ENCODE data around the gene MEOX1.

MEOX1 gene

DNA sequence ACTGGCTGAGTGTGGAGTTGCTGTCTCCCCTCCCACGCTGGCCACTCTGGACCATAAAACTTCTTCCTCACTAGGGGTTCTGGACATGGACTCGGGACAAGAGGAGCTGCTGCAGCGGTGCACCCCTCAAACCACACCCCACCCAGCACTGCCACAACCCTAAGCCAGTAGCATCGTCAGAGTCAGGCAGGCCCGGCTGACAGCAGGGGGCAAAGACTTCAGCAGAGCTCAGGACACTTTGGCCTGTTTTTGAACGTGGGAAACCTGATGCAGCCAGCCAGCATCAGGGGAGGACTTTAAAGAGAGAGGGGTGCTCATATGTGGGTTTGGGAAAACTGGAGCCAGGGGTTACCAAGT lies 9.6 kb downstream of the MEOX1 start:
- DNase-seq = no peak

DNA sequence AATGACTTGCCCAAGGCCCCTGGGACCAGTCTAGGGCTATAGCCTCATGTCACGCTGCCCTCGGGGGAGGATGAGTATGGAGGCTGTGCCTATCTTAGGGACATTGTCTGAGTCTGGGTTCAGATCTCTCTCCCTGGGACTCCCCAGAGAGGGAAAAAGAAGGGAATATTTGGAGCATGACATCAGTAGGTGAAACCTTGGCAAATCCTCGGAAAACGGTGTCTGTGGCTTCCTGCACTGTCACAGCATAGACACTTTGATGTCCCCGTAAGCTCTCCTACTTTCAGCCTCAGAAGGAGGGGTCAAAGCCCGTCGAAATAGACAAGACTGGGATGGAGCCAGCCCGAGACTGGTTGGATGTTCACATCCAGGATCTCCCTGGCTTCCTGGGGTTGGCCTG lies 11.3 kb downstream of the MEOX1 start:
- no peak for DNase-seq

DNA sequence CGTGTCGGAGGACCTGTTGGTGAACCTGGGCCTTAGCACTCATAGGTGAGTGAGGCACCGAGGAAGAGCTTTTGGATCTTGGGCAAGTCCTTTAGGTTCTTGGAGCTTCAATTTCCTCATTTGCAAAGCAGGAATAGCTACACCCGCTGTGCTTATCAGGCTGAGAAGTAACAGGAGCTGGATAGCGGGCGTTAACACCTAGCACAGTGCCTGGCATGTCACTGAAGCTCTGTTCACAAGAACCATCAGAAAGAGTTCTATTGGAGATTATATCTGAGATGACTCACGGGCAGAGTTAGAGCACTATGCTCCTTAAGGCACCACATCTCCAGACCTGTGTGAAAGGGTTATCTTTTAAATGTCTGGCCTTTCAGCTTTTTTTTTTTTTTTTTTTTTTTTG lies 12.8 kb downstream of the MEOX1 start:
- DNase-seq = no peak

DNA sequence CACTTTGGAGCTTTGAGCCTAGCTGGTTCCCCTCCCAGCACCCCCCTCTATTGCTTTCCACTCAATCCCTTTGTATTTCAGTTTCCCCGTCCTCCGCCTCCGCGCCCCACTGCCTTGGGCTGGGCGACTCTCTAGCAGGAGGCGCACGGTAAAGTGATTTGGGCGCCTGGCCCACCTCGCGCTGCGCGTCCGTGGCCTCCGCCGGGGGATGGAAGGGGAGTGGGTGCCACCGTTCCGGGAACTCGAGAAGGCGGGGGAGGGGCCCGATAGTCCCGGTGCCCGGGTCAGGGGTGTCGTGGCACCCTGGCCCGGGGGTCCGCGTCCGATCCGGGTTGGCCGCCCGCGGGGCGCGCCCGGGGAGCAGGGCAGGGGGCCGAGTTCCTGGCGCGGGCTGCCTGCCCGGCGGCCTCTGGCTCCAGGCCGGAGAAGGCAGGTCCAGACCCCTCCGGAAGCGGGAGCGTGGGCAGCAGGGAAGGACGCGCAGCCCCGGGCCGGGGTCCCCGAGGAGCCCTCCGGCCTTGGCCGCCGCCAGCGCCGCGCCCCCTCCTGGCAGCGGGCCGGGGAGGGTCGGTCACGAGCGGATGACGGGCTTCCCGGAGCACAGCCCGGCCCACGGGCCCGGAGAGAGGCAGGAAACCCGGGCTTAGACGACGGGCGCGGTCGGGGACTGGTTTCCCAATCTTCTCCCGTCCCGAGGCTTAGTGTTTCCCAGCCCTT lies 15.8 kb downstream of the MEOX1 start:
- DNase-seq = no peak

- DNase-seq = no peak
Observed at GRCh38 chr17:43645450-43645764, 16.3 kb downstream of the MEOX1 start.

- DNase-seq = no peak
Observed at GRCh38 chr17:43644081-43644480, 17.6 kb downstream of the MEOX1 start.

GRCh38 chr17:43641416-43641815 lies 20.3 kb downstream of the MEOX1 start:
- DNase-seq = no peak

GRCh38 chr17:43640491-43641252 lies 21.1 kb downstream of the MEOX1 start:
- no peak for DNase-seq

DNA sequence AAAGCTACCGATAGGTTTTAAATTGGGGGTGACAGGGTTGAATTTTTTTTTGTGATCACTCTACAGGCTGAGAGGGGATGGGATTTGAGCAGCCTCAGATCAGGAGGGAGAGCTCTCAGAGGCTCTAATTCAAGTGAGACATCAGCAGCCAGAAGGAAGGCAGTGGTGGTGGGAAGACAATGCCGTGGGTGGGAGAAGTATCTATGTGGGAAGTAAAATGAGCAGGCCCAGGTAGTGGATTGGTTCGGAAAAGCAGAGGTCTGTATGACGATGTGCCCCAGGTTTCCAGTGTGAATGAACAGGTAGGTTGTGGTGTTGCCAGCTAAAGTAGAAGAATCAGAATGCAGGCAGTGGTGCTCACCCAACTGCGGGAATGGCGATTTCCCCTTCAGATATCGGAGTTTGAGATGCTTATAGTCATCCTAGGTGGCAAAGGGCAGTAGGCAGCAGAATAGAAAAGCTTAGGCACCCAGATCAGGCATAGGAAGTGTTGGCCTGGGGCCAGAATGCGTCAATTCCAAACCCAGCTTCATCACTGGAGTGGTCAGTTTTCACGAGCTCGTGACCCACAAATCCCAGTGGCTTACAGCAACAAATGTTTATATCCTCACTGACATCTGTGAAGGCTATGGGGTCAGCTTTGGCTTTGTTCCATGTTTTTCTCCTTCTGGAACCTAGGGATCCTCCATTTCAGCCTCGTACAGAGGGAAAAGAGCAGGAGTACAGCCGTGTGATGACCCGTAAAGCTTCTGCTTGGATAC lies 24.0 kb downstream of the MEOX1 start:
- no peak for DNase-seq

- DNase-seq = no peak
Observed at GRCh38 chr17:43636426-43636825, 25.3 kb downstream of the MEOX1 start.

DNA sequence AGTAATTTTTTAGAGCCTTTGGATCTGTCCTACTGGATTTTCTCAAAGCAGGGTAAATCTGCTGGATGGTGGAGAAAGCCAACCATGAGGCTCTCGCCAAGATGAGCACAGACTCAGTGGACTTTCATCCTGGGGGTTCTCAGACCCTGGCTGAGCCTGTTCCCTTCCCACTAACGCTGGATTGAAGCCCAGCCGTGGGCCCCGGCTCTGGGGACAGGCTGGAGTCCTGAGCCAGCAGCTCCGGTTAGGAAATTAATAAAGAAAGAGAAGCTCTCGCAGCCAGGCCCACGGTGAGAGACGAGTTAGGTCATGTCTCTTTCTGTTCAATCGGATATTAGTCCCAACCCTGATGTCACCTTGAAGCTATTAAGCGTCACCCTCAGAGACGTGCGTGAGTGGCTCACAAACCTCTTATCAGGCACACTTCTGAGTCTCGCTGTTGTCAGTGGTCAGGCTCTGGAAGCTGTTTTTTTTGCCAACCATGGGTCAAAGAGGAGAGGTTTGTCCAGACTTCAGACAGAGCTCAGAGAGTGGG lies 27.1 kb downstream of the MEOX1 start:
- DNase-seq = no peak

GRCh38 chr17:43632221-43632620 lies 29.5 kb downstream of the MEOX1 start:
- DNase-seq = no peak

GRCh38 chr17:43631429-43631828 lies 30.3 kb downstream of the MEOX1 start:
- DNase-seq = no peak

- DNase-seq = no peak
Observed at GRCh38 chr17:43628089-43628650, 33.6 kb downstream of the MEOX1 start.

- no peak for DNase-seq
Observed at GRCh38 chr17:43627653-43628052, 34.1 kb downstream of the MEOX1 start.

DNA sequence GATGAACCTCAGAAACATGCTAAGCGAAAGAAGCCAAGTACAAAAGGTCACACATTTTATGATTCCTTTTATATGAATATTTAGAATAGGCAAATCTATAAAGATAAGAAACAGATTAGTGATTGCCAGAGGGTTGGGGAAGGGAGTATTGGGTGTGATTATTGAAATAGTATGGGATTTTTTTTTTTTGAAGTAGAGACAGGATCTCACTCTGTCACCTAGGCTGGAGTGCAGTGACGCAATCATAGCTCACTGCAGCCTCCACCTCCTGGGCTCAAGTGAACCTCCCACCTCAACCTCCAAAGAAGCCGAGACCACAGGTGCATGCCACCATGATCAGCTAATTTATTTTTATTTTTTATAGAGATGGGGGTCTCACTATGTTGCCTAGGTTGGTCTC lies 35.7 kb downstream of the MEOX1 start:
- no peak for DNase-seq

GRCh38 chr17:43625606-43626005 lies 36.1 kb downstream of the MEOX1 start:
- no peak for DNase-seq

- DNase-seq = no peak
Observed at GRCh38 chr17:43620581-43620980, 41.1 kb downstream of the MEOX1 start.

DNA sequence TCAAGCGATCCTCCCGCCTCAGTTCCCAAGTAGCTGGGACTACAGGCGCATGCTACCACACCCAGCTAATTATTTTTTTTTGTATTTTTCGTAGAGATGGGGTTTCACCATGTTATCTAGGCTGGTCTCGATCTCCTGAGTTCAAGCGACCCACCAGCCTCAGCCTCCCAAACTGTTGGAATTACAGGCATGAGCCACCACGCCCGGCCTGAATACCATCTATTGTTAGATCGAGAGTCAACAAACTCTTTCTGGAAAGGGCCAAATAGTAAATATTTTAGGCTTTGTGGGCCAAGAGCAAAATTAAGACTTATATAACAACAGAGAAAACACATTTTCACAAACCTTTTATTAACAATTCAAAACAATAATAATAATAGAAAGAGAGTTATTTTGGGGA lies 41.6 kb downstream of the MEOX1 start:
- no peak for DNase-seq

DNA sequence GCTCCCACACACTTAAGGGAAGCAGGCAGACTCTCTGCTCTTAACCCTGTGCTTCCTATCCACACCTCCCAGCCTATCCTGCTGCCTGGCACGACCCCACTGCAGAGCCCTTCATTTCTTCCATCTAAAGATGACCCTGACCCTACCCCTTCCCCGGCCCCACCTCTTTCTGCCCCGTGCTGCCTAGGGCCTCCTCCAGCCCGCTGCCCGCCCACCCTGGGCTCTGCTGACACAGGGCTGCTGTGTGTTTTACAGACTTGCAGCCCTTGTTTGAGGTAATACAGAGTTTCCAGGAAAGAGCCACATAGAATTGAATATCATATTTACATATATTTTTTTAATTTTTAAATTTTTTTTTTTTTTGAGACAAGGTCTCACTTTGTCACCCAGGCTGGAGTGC lies 42.0 kb downstream of the MEOX1 start:
- no peak for DNase-seq

- DNase-seq = no peak
Observed at GRCh38 chr17:43618276-43618675, 43.4 kb downstream of the MEOX1 start.

DNA sequence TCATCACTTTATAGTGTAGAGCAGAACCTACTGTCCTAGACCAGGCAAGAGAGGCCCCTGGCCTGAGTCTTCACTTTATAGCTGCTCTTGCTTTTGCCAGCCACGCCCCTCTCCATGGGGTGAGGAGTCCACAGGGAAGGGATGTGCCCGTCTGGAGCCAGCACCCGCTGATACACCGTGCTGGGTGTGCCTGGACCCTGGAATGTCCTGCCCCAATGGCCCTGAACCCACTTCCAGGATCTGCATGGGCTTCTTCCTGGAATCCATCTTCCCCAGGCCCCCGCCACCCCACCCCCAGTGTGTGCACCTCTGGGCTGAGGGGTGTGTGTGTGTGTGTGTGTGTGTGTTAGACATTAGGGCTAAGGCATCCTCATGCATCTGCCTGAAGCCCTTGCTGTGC lies 44.9 kb downstream of the MEOX1 start:
- DNase-seq = no peak

GRCh38 chr17:43616421-43616820 lies 45.3 kb downstream of the MEOX1 start:
- DNase-seq = no peak

GRCh38 chr17:43616029-43616351 lies 45.7 kb downstream of the MEOX1 start:
- DNase-seq = no peak
